ENCODE measurements around the gene MAFB.

- TF ChIP-seq HNF4A (conservative IDR thresholded peaks at IDR 0.05) (no peak), RAD21 (IDR thresholded peaks at IDR 0.05) (no peak), CTCF (IDR thresholded peaks at IDR 0.05; ENCODE audit: low read depth, low read length, missing input control) (no peak), FOXA1 (IDR thresholded peaks at IDR 0.05) (no peak), GABPA (IDR thresholded peaks at IDR 0.05 in 1 of 2, conservative IDR thresholded peaks at IDR 0.05 in 1 of 2) (no peak), JUND (IDR thresholded peaks at IDR 0.05) (no peak), RXRA (IDR thresholded peaks at IDR 0.05) (no peak)
- TF ChIP-seq, protein P1, sequence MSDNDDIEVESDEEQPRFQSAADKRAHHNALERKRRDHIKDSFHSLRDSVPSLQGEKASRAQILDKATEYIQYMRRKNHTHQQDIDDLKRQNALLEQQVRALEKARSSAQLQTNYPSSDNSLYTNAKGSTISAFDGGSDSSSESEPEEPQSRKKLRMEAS (IDR thresholded peaks at IDR 0.05) = no peak
These were observed 8.7 kb downstream of the MAFB start for GRCh38 chr20:40680161-40680959.

All from liver (tissue), 3 donors.